GM12878 (cell line): Measurements from ENCODE around the gene ALKBH2.

Experiments
- CHD2 ChIP-seq: IDR thresholded peaks from 2 replicates; pipeline ENCODE4 v1.6.1; 2011; ENCODE audit warnings: low read depth, low read length, improper control_type of control experiment, borderline replicate concordance
- EGR1 ChIP-seq, 2 experiments: IDR thresholded peaks; 1 replicate in 1 of 2; 2 replicates in 1 of 2; pipeline ENCODE4 v1.6.1; 2011 to 2012; ENCODE audit warnings: low read depth in 2 of 2, low read length in 2 of 2, borderline replicate concordance in 1 of 2, mild to moderate bottlenecking in 1 of 2, moderate library complexity in 1 of 2
- EP300 ChIP-seq, 2 experiments: fragments of 150-350 bp in 1 of 2; IDR thresholded peaks; 2 replicates each; pipeline ENCODE4 v1.6.1; 2011 to 2012; ENCODE audit warnings: low read depth in 2 of 2, low read length in 2 of 2, borderline replicate concordance in 1 of 2, improper control_type of control experiment in 1 of 2, inconsistent platforms in 1 of 2; ENCODE audit not compliant: control insufficient read depth in 1 of 2
- FOS ChIP-seq: IDR thresholded peaks from 3 replicates; pipeline ENCODE4 v1.6.1; 2011; ENCODE audit warnings: borderline replicate concordance; ENCODE audit not compliant: insufficient read length; ENCODE audit errors: extremely low read depth
- POLR2A ChIP-seq: IDR thresholded peaks from 2 replicates; pipeline ENCODE4 v1.6.1; 2011; ENCODE audit warnings: low read depth, mild to moderate bottlenecking, low read length
- POLR2AphosphoS5 ChIP-seq: IDR thresholded peaks from 2 replicates; pipeline ENCODE4 v1.6.1; 2011; ENCODE audit warnings: mild to moderate bottlenecking, low read length, inconsistent platforms
- SIX5 ChIP-seq: IDR thresholded peaks from 2 replicates; pipeline ENCODE4 v1.6.1; 2011; ENCODE audit warnings: mild to moderate bottlenecking, low read depth, low read length, moderate library complexity; ENCODE audit not compliant: severe bottlenecking
- SP1 ChIP-seq: IDR thresholded peaks from one replicate; pipeline ENCODE4 v1.6.1; 2011; ENCODE audit warnings: low read depth, low read length
- YBX1 ChIP-seq: fragments of 450-650 bp; IDR thresholded peaks from 2 replicates; pipeline ENCODE4 v1.6.1; 2016; ENCODE audit warnings: antibody characterized with exemption
- ZNF384 ChIP-seq: IDR thresholded peaks from 2 replicates; pipeline ENCODE4 v1.6.1; 2012; ENCODE audit warnings: low read depth, mild to moderate bottlenecking, low read length, improper control_type of control experiment, borderline replicate concordance
- ZSCAN29 ChIP-seq: fragments of 450-650 bp; IDR thresholded peaks from 2 replicates; pipeline ENCODE4 v1.6.1; 2017; ENCODE audit warnings: mild to moderate bottlenecking, moderate library complexity
- TF ChIP-seq, protein P1 (sequence below): IDR thresholded peaks from 2 replicates; pipeline ENCODE4 v1.6.1; 2012; ENCODE audit warnings: low read depth, low read length, improper control_type of control experiment
- TF ChIP-seq, protein P2 (sequence below), 3 experiments: IDR thresholded peaks in 2 of 3; conservative IDR thresholded peaks in 1 of 3; 2 replicates each; pipeline ENCODE4 v1.5.1; 2011; ENCODE audit warnings: low read depth in 3 of 3, low read length in 3 of 3, mild to moderate bottlenecking in 3 of 3, control low read depth in 2 of 3, moderate library complexity in 2 of 3, inconsistent platforms in 1 of 3, mixed read lengths in 1 of 3; ENCODE audit not compliant: control insufficient read depth in 2 of 3, insufficient read depth in 1 of 3; ENCODE audit errors: extremely low read depth in 1 of 3

DNA sequence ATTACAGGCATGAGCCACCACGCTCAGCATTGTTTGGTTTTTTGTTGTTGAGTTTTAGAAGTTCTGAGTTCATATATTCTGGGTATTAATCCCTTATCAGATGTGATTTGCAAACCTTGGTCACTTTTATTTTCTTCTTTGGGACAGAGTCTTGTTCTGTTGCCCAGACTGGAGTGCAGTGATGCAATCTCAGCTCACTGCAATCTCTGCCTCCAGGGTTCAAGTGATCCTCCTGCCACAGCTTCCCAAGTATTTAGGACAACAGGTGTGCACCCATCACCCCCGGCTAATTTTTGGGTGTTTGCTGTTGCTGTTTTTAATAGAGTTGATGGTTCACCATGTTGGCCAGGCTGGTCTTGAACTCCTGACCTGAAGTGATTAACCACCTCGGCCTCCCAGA, 29.1 kb downstream of the ALKBH2 start:
- TF ChIP-seq FOS (no peak), POLR2A (no peak), CHD2 (no peak), ZSCAN29 (no peak), EGR1 (IDR thresholded peaks at IDR 0.05; ENCODE audit: borderline replicate concordance in 1 of 2, low read depth in 2 of 2, low read length in 2 of 2) (no peak), SIX5 (no peak), ZNF384 (no peak), YBX1 (no peak), POLR2AphosphoS5 (no peak), SP1 (no peak), EP300 (IDR thresholded peaks at IDR 0.05; ENCODE audit: borderline replicate concordance in 1 of 2, control insufficient read depth in 1 of 2, low read depth in 2 of 2, low read length in 2 of 2) (no peak)
- TF ChIP-seq, protein P1, sequence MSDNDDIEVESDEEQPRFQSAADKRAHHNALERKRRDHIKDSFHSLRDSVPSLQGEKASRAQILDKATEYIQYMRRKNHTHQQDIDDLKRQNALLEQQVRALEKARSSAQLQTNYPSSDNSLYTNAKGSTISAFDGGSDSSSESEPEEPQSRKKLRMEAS: no peak
- TF ChIP-seq, protein P2, sequence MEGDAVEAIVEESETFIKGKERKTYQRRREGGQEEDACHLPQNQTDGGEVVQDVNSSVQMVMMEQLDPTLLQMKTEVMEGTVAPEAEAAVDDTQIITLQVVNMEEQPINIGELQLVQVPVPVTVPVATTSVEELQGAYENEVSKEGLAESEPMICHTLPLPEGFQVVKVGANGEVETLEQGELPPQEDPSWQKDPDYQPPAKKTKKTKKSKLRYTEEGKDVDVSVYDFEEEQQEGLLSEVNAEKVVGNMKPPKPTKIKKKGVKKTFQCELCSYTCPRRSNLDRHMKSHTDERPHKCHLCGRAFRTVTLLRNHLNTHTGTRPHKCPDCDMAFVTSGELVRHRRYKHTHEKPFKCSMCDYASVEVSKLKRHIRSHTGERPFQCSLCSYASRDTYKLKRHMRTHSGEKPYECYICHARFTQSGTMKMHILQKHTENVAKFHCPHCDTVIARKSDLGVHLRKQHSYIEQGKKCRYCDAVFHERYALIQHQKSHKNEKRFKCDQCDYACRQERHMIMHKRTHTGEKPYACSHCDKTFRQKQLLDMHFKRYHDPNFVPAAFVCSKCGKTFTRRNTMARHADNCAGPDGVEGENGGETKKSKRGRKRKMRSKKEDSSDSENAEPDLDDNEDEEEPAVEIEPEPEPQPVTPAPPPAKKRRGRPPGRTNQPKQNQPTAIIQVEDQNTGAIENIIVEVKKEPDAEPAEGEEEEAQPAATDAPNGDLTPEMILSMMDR (IDR thresholded peaks at IDR 0.05 in 2 of 3, conservative IDR thresholded peaks at IDR 0.05 in 1 of 3; ENCODE audit: control insufficient read depth in 2 of 3, extremely low read depth in 1 of 3, insufficient read depth in 1 of 3, low read depth in 3 of 3, low read length in 3 of 3): no peak
